ENCODE measurements around the gene COX20.

Gene COX20

GRCh38 chr1:244804841-244805240 is 30.6 kb upstream of the COX20 start:
- no peak for DNase-seq (ENCODE audit: low spot score)
- TF ChIP-seq CTCF (IDR thresholded peaks at IDR 0.05; ENCODE audit: borderline replicate concordance, control extremely low read depth, extremely low read depth, insufficient read depth, missing control alignments): no peak
- in situ Hi-C loops (cut with MboI; ENCODE audit: low sequenced_read_pairs, unreplicated experiment): loop anchor here (5.0 kb wide), 1 partner anchor 242 kb away; no protein-coding TSS in a partner anchor

GRCh38 chr1:244807138-244807537 is 28.3 kb upstream of the COX20 start:
- TF ChIP-seq CTCF (IDR thresholded peaks at IDR 0.05; ENCODE audit: borderline replicate concordance, control extremely low read depth, extremely low read depth, insufficient read depth, missing control alignments): no peak
- in situ Hi-C loops (cut with MboI; ENCODE audit: low sequenced_read_pairs, unreplicated experiment): no loop called here

GRCh38 chr1:244810221-244810620 is 25.2 kb upstream of the COX20 start:
- TF ChIP-seq CTCF (IDR thresholded peaks at IDR 0.05; ENCODE audit: borderline replicate concordance, control extremely low read depth, extremely low read depth, insufficient read depth, missing control alignments): no peak
- no peak for DNase-seq (ENCODE audit: low spot score)
- in situ Hi-C loops (cut with MboI; ENCODE audit: low sequenced_read_pairs, unreplicated experiment): no loop called here

More at GRCh38 chr1:244807138-244807537, 28.3 kb upstream of the COX20 start:
- no peak for DNase-seq (ENCODE audit: low spot score)

GRCh38 chr1:244813327-244813726 is 22.1 kb upstream of the COX20 start:
- TF ChIP-seq CTCF (IDR thresholded peaks at IDR 0.05; ENCODE audit: borderline replicate concordance, control extremely low read depth, extremely low read depth, insufficient read depth, missing control alignments): no peak
- in situ Hi-C loops (cut with MboI; ENCODE audit: low sequenced_read_pairs, unreplicated experiment): no loop called here
- DNase-seq (ENCODE audit: low spot score): no peak

GRCh38 chr1:244815600-244816099 is 19.8 kb upstream of the COX20 start:
- no peak for TF ChIP-seq CTCF (IDR thresholded peaks at IDR 0.05; ENCODE audit: borderline replicate concordance, control extremely low read depth, extremely low read depth, insufficient read depth, missing control alignments)
- DNase-seq (ENCODE audit: low spot score): no peak
- in situ Hi-C loops (cut with MboI; ENCODE audit: low sequenced_read_pairs, unreplicated experiment): no loop called here

- TF ChIP-seq CTCF (IDR thresholded peaks at IDR 0.05; ENCODE audit: borderline replicate concordance, control extremely low read depth, extremely low read depth, insufficient read depth, missing control alignments): no peak
- in situ Hi-C loops (cut with MboI; ENCODE audit: low sequenced_read_pairs, unreplicated experiment): no loop called here
- no peak for DNase-seq (ENCODE audit: low spot score)
Observed at GRCh38 chr1:244817415-244817894, 18.0 kb upstream of the COX20 start.
